Myocyte (in vitro differentiated cells): ENCODE data around the gene RETREG2. TPM values are rescaled to one million over a fixed set of nuclear protein-coding genes. Genes with fewer than 3 reads are reported as not detected.
A peak's percentile ranks its signal among the peaks of the same experiment; 100 is the strongest.

ENCODE experiments used
- DNase-seq: peaks from one replicate; pipeline ENCODE4 v3.0.0-alpha.2; 2012; ENCODE audit warnings: low read depth
- total RNA-seq: library from RNA; depleted of rRNA; stranded (reverse); fragments of >200 nt; gene quantifications from 2 replicates; pipeline ENCODE4 v1.2.3, GENCODE V29; 2014

The RETREG2 gene
- total RNA-seq, 1 donor from 2014 or later, result 76.6 TPM

DNA sequence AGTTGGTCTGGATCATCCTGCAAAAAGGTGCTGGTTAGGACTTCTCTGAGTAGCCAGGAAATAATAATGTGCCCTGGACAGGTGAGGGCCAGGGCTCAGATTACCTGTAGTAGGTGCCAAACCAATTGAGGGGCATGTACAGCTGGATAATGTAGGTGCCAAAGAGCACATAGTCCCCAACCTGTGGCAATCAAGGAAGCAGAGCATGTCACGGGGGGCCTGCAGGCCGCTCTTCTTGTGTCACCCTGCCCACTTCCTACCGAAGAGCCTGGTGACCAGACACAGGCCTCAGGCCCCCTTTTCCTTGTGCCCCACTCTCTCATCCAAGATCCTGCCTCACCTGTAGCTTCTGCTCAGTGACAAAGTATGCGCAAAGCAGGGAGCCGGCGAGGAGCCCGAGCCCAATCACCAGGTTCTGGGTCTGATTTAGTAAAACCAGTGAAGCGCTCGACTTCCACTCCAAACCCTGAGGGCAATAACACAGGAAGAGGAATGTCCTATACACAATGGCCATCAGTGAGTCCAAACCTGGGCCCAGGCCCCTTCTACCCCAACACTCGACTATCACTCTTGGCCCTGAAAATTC lies 35.5 kb downstream of the RETREG2 start:
- DNase-seq, result no peak

DNA sequence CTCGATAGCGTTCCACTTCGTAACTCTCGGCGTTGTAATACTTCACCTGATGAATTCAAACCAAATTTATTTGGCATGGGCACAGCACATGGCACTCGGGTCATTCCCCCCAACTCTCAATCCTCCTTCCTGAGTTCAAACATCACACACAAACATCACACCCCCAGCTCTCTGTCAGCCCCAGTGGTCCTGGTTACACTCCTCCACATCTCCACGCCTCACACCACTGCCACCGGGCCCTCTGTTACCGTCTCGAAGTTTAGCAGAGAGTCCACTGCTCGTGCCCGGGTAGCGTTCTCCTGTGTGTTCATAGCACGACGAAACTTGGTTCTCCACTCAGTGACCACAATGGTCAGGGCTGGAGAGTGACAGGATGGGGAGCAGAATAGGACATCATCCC lies 36.1 kb downstream of the RETREG2 start:
- no peak for DNase-seq

DNA sequence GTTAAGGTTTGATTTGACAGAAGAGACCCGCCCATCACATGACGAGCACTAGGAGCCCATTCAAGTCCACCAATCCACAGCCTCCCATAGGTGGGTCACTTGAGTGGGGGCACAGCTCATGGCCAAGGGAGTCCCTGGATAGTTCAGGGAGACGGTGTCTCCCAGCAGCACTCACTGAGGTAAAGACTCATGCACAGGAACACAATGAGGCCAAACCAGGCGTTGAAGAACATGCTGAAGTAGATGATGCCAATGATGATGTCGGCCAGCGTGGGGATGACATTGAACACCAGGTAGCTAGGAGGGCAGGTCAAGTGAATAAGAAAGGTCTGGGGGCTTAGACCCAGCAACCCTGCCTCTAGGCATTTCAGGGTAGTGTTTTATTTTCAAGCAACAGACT lies 36.7 kb downstream of the RETREG2 start:
- no peak for DNase-seq

DNA sequence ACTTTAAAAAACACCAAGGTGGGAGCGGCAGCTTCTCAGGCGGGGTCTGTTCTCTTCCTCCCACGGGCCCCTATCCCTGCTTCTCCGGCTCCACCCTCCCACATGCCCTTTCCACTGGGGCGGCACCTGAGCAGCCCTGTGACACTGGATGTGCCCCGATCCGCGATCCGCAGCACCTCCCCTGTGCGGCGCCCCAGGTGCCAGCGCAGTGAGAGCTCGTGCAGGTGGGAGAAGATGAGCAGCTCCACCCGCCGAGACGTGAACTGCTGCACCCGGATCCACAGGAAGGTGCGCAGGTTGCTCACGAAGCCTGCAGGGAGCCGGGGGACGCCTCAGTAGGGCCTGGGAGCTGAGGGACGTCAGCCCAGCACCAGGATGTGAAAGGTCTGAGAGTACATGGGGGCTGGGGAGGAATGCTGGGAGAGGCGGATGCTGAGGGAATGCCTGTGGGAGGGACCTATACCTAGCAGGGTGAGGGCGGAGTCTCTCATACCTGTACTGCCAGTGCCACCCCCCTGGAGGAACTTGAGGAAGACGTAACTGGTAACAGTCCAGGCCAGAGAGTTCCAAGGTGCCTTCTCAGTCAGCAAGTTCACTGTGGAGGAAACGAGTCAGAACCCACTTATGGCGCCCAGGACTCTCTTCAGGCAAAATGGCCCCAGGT lies 37.9 kb downstream of the RETREG2 start:
- no peak for DNase-seq

DNA sequence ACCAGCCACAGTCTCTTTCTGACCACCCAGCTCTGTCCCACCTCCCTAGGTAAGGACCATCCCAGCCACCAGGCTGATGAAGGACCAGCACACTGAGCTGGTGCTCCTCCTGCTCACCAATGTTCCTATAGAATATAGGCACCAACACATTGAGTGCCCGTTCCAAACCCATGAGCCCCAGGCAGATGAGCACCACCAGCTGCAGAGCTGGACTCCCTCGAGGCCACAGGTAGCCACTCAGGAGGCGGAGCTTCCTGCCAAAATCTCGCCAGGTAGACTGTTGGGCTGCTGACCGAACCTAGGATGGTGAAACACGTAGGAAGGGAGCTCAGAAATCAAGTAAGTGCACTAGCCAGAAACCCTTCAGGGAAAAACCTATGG lies 38.5 kb downstream of the RETREG2 start:
- no peak for DNase-seq

DNA sequence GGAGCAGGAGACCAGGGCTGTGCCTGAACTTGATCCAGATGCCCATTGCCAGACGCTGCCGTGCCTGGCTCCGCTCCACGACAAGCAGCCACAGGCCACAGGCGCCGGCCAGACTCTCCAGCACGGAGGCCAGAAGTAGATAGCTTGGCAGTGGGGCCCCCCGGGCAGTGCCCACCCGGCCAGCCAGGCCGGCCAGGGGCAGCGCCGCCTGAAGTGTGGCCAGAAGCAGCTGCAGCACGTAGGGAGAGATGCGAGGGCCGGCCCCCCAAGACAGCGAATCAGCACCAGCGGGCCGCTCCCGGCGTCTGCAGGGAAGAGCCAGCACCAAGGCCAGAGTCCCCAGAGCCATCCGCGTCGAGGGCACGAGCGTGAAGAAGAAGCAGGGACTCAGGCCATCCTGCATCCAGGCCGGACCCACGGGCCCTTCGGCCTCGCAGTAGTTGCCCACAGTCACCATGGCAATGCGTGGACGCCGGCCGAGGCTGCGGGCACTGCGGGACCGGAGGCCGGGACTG lies 40.2 kb downstream of the RETREG2 start:
- DNase-seq, result no peak

DNA sequence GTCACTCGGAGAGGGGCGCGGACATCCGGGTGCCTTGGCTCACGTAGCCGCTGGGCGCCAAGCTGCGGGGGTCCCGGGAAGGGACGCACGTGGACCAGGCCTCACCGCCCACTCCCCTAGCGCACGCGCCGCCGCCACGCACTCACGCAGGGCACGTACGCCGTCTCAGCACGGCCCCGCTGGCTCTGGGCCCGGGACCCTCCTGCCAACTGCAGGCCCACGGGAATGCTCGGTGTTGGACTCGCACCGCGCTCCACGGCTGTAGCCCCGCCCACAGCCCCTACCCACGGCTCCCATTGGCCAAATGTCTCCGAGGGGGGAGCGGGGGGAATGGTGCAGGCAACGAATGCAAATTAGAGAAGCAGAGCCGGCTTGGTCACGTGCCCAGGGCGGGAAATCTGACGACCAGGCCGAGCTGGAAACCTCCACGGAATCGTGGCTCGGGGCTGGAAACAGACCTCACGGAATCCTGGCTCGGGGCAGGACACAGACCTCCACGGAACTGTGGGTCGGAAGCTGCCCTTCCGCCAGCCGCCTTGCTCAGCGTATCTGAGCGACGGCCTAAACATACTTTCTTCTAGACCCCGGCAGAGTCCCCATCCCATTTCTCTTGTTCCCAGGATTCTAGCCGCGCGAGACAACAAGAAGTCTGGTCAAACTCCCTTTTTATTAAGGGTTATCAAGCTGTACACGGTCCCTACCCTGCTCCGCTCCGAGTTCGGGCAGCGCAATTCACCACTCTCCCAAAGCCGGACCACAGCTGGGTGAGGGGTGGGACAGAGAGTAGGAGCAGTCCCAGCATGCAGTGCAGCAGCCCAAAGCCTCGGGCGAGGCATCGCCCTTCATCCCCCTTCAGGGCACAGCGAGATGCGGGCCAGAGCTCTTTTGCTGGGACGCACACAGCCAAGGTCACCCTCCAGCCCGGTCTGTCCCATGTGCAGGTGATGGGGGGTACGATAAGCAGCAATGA lies 40.9 kb downstream of the RETREG2 start, which contains the start of gene ABCB6:
ABCB6 (minus strand) TSS at position 227 of the 970 bp plus-strand sequence. CDS start 285 bp downstream, outside the sequence.
- DNase-seq, result peak; percentile 97

DNA sequence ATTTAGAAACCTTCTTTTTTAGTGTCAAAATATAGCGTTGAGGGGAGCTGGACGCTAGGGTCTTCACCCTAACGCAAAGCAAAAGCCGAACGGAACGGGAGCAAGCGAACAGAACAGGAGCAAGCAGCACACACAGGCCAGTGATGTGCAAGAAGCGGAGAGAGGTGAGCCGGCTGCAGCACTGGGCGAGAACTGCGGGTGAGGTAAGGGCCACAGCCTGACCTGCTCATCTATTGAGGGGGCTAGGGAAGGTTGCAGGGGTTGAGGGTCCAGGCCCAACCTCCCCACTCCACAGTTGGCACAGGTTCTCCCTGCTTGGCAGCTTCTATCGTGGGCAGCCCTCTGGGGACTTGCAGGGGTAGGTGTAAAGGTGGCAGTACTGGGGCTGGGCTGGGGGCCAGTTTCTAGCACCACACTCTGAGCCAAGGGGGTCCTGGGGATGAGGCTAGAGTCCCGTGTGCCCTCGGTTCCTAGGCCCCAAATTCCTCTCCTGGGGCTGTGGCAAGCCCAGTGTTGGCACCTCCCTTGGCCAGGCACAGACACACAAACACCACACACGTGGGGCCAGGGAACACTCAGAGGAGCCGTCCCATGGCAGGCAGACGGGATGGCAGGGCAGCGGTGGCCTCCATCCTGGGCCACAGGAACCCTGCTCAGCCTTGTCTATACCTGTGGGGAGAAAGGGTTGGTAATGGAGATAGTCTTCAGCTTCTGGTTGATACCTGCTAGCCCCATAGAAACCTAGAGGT lies 41.9 kb downstream of the RETREG2 start:
- no peak for DNase-seq

DNA sequence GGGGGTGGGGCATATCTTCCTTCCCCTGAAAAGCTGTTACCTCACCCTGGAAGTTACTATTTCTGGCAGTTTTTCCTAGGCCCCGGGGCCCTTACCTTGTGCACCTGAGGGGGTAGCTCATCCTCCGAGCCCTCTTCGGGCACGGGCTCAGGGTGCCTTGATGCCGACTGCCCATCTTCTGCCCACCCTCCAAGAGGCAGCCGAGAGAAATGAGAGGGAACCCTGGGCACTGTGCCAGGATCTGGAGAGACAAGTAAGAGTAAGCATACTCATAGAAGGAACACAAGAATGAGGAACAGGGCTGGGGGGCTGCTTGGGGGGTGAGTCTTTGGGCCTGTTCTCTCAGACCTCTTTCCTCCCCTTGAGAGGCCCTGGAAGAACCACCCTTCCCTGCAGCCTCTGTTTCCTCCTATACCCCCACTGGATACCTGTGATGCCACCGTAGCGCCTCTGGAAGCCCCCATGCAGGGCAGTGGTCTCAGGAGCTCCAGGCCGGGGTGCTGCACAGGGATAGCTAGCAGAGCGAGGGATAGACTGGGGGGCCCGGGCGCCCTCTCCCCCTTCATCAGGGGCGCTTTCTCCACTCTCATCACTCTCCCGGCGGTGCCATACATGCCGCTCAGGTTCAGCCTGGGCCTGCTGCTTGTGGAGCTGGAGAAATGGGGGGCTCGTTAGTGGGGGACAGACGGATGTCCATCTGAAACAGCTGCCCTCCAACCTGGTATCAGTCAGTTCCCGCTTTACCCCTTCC lies 42.8 kb downstream of the RETREG2 start:
- no peak for DNase-seq

DNA sequence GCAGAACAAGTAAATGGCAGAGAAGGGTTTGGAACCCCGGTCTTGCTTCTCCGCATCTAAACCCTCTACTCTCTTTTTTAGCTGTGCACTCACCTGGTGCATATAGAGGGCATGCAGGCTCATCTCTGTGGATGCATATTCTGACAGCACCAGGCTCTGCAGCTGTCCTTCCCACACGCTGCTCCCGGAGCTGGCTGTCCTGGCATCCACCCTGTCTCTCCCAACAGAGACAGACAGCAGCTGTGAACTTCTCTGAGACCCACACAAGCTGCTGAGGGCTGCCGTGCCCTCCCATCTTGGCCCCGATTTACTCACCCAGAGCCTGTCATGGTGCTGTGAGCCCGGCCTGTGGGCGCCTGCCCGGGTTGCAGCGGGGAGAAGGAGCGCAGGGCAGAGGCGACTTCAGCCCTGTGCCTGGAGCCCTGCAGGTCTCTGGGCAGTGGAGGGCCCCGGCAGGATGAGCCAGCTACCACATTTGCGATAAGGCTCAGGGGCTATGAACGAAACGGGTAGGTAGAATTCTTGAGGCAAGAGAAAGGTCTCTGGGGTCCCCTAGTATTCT lies 44.0 kb downstream of the RETREG2 start:
- peak; percentile 87 for DNase-seq

DNA sequence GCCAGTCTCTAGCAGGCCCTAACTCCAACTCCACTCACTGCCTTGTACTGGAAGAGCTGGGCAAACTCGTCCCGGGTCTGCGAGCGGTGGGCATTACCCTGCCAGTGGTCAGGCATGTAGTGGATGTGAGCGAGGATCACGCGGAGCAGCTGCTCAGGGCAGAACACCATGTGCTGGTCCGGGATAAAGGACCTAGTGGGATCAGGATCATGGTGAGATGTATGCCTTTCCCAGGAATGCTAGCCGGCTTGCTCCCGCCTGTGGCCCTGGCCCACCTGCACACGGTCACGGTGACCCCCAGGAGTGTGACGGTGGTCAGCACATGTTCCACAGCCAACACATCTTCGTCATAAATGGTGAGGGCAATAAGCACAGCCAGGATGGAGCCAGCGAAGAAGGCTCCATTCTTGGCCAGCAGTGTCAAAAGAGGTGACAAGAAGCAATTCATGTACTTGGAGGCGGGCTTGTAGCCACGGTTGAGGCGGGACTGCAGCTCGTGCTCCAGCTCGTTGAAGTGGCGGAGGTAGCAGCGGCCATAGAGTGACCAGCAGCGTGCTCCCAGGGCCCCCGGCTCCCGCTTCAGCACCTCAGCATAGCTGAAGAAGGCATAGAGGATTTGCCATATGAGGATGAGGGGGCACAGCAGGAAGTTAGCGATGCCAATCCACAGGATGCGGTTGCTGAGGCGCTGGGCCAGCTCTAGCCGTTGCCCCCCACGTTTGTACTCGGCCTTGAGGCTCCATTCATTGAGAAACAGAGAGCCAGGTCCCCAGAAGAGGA lies 45.9 kb downstream of the RETREG2 start:
- DNase-seq, result no peak

DNA sequence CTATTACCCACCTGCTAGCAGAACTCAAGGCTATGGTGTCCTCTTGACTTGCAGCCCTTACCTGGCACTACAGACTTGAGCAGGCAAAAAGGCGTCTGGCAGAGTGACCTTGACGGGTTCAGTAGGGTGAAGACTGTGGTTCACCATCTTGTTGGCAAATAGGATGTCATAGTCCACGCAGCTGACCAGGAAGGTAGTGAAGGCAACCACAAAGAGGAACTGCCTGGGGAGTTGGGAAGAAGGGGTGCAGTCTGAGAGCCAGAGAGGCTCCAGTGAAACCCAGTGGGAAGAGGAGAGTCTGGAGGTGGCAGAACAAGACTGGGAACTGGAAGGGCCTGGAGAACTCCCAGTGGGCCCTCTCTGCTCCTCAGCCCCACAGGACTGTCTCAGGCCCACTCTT lies 47.3 kb downstream of the RETREG2 start:
- no peak for DNase-seq

DNA sequence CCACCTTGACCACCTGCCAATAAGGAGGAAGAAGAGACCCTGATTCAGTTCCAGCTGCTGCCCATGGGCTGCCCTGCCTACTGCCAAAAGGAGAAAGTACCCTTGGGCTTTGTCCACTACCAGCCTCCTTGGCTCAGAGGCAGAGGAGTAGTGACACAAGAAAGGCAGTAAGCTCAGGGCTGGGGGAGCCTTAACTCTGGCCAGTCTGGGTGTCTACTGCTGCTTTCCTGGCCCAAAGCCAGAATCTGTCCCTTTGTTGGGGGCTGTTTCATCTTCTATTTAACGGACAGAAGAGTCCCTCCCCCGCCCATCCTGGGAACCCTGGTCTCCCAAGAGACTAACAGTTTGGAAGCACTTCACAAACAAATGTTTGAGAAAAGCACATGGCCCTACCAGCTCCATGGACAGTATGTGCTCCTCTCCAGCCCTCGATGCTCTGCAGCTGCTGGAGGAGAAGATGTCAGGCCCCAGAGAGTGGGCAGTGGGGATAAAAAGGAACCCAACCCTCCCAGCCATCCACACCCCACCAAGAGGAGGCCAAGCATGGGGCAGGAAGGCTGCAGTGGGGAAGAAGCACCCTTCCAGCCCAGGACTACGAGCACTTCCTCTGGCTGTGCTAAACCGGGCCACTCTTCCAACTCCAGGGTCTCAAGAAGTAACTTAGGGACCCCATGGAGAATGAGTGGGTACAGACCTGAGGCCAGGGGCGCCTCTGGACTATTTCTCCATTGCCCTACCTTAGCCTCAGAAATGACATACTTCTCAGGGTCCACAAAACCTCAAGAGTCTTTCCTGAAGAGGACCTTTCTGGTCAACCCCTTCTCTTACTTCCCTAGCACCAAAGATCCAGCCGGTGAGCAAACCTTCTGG lies 50.2 kb downstream of the RETREG2 start:
- DNase-seq, result no peak

DNA sequence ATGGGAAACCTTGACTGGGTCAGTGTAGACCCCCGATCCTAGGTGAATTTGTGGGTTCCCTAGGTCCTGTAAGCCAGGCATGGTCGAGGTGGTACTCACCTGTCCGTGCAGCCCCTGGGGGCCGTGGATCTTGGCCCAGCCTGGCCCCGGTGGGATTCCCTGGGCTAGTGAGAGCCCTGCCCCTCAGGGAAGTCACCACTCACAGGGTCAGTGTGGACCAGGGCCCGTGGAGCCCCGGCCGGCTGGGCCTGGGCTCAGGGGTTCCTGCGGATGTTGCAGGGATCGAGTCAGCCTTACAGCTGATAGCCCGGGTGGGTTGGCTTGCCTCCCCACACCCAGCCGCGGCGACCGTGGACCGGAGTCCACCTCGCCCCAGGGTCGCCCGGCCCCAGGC lies 50.8 kb downstream of the RETREG2 start:
- no peak for DNase-seq

DNA sequence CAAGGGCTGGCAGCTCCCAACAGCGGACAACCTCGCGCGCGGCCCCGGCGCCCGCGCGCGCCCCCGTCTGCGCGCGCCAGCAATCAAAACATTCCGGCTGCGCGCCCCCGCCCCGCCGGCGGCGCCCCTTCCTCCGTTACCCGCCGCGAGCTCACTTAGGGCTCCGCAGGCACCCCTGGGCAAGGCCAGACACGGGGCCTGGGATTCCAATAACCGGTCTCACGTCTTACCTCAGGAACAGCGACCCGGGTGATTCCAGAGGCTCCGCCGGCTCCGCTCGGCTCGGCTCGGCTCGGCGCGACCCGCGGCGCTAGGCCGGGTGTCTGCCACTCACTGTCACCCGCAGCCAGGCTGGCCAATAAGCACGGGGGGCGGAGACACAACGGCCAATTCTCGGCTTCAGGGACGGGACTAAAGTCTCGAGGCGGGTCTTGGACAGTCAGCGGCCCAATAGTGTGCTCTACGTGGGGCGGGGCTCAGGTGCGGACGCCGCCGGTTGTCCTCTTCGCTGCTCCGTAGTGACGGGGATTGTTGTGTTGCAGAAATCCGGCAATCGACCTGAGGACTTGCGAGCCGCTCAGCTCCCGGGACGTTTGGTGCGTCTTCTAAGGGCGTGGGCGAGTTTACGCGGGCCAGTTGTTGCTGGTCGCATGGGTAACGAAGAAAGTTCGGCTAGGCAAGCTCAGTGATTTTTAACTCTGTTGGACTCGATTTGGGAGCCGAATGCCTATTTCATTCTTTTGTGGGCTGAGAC lies 51.4 kb downstream of the RETREG2 start, which contains the start of the genes ANKZF1 and ATG9A:
ANKZF1 (plus strand) TSS at position 502 of the 754 bp plus-strand sequence. CDS start 452 bp downstream, outside the sequence.
ATG9A (minus strand) TSS at position 332 of the 754 bp plus-strand sequence. CDS start 1,612 bp downstream, outside the sequence.
- DNase-seq, result peak; percentile 100

DNA sequence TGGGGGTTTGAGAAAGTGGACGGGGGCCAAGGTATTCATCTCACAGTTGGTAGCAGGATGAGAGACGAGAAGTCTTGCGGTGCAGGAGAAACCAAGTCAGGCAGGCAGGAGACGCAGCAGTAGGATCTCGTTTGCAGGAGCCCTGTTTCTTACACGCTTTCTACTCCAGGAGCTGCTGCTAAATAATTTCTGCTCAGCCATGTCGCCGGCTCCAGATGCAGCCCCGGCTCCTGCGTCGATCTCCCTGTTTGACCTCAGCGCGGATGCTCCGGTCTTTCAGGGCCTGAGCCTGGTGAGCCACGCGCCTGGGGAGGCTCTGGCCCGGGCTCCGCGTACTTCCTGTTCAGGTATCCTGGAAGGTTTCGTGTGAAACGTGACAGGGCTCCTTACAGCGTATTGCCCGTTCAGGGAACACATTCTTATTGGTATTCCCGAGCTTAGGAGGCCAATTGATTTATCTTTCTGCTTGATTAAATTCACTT lies 52.0 kb downstream of the RETREG2 start:
- no peak for DNase-seq

DNA sequence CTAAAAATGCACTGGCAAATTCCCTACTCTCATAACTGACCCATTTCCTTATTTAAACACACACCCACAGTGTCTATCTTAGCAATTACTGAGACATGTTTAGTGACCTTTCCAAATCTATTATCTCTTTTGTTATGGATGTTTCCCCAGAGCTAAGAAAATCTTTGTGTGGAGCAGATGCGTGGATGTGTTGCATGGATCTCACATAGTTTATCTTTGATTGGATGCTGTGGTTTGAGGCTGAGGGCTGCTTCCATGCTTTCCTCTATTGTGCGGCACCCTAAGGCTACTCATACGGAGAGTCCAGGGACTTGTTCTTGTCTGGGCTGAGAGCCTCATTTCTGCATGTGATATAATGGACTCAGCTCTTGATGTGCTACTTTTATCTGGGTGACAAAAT lies 56.3 kb downstream of the RETREG2 start:
- DNase-seq, result no peak
